ENCODE measurements around the gene NDST3.

- no peak for TF ChIP-seq CTCF (IDR thresholded peaks at IDR 0.05)
- TF ChIP-seq POLR2A (IDR thresholded peaks at IDR 0.05): no peak
Observed at GRCh38 chr4:118112117-118113046, 78.1 kb downstream of the NDST3 start.
